Medulla oblongata (tissue), 1 donor: Measurements from ENCODE around the gene PIK3CD.
A peak's percentile ranks its signal among the peaks of the same experiment; 100 is the strongest.

ENCODE experiments used
- DNase-seq: peaks from one replicate; pipeline ENCODE4 v3.0.0-alpha.2; 2015; ENCODE audit errors: extremely low spot score

PIK3CD gene

DNA sequence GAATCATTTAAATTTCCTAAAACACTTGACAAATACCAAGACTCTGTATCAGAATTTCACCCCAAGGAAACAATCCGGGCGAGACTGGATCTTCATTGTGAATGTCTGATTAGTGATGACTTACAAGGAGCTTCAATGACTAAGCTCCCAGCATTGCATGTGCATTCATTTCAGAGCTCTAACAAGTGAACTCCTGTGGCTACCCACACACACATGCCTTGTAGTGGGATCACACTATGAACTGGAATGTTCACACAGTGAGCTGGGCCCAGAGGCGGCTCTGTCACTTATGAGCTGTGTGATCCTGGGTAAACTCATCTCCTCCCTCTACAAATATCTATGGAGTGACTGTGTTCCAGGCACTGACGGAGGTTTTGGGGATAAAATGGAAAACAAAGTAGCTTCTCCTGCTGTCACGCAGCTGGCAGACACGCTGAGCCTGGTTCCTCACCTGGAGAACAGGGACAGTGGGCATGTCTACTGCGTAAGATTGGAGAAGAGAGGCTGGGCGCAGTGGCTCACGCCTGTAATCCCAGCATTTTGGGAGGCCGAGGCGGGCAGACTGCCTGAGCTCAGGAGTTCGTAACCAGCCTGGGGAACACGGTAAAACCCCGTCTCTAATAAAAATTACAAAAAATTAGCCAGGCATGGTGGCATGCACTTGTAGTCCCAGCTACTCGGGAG, 115.4 kb downstream of the PIK3CD start:
- DNase-seq, result peak; percentile 20

DNA sequence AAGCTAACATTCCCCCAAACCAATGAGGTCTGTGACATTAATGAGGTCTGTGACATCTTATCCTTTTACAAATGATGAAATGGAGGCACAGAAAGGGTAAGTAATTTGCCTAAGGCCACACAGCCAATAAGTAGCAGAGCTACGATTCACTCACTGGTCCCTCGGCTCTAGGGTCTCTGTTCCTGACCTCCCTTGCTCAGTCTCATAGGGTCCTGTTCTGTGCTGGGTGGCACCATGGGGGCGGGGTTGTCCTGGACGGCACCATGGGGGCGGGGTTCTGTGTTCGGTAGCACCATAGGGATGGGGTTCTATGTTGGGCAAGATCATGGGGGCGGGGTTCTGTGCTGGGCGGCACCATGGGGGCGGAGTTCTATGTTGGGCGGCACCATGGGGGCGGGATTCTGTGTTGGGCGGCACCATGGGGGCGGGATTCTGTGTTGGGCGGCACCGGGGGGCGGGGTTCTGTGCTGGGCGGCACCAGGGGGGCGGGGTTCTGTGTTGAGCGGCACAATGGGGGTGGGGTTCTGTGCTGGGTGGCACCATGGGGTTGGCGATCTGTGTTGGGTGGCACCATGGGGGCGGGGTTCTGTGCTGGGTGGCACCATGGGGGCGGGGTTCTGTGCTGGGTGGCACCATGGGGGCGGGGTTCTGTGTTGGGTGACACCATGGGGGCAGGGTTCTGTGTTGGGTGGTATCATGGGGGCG, 116.6 kb downstream of the PIK3CD start:
- DNase-seq, result no peak

DNA sequence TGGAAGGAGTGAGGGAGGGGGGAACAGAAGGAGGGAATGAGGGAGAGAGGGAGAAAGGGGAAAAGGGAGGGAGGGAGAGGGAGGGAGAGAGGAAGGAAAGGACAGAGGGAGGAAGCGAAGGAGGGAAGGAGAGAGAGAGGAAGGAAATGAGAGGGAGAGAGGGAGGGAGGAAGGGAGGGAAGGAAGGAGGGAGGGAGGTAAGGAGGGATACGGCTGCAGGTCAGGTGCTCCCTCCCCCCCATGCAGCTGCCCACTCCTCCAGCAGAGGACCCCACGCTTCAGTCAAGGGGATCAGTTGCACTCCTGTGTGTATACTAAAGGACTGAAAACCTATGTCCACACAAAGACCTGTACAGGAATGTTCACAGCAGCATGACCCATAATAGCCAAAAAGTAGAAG, 117.5 kb downstream of the PIK3CD start:
- no peak for DNase-seq

DNA sequence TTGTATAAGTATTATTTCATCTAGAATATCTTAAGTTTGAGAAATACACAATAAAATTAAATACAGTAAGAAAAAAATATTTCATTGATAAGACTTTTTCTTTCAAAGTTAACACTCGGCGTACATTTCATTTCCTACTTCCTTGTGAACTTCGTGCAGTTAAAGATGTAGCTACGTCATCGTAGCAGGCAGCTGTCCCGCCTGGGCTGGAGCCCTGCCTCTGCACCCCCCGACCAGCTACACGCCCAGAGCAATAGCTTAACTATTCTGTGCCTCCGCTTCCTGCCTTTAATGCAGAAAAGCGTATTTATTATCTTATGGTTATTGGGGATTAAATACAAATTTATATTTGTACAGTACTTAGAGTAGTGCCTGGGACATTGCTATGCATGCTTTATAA, 118.8 kb downstream of the PIK3CD start:
- no peak for DNase-seq

DNA sequence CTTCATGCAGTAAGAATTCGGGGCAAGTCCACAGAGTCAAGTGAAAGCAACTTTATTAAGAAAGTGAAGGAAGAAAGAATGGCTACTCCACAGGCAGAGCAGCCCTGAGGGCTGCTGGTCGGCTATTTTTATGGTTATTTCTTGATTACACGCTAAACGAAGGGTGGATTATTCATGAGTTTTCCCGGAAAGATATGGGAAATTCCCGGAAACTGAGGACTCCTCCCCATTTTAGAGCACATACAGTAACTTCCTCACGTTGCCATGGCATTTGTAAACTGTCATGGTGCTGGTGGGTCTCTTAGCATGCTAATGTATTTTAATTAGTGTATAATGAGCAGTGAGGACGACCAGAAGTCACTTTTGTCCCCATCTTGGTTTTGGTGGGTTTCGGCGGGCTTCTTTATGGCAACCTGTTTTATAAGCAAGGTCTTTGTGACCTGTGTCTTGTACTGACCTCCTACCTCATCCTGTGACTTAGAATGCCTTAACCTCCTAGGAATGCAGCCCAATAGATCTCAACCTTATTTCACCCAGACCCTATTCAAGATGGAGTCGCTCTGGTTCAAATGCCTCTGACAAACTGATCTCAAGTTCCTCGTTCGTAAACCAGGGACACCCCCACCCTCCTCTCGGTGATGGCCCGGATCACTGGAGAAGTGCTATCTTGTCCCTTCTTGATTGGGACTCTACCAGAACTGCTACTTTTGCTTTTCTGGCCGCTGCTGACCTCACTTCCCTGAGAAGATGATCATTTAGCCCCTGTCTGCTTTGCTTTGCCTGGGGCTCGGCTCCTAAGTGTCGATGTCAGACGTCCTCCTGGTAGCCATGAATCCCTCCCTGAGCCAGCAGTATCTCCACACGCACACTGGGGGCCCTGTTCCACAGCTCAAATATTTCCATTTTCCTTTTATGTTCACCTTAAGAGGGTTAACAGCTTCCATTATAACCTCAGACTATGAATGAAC, 123.5 kb downstream of the PIK3CD start:
- DNase-seq, result no peak

DNA sequence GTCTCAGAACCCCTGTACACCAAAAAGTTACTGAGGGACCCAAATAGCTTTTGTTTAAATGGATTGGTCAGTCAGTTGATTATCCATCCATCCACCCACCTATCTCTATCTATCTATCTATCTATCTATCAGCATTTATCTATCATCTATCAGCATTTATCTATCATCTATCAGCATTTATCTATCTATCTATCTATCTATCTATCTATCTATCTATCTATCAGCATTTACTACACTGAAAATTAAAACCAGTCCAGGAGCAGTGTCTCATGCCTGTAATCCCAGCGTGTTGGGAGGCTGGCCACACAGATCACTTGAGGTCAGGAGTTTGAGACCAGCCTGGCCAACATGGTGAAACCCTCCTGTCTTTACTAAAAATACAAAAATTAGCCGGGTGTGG, 125.2 kb downstream of the PIK3CD start:
- no peak for DNase-seq
